Fibroblast of mammary gland (primary cell): ENCODE data around the gene ARL14EP.

Experiments
- DNase-seq: peaks from one replicate; pipeline ENCODE4 v3.0.0-alpha.2; 2010; ENCODE audit warnings: low read depth
- H3K4me3 ChIP-seq: 2 replicates; pipeline ENCODE4 v1.5.1; 2011; ENCODE audit warnings: low read depth, mild to moderate bottlenecking, low read length, moderate library complexity; ENCODE audit not compliant: control insufficient read depth
- CTCF ChIP-seq: conservative IDR thresholded peaks from 2 replicates; pipeline ENCODE4 v1.5.1; 2011; ENCODE audit warnings: low read depth, low read length, inconsistent platforms; ENCODE audit not compliant: control insufficient read depth, insufficient read depth

ARL14EP gene

DNA sequence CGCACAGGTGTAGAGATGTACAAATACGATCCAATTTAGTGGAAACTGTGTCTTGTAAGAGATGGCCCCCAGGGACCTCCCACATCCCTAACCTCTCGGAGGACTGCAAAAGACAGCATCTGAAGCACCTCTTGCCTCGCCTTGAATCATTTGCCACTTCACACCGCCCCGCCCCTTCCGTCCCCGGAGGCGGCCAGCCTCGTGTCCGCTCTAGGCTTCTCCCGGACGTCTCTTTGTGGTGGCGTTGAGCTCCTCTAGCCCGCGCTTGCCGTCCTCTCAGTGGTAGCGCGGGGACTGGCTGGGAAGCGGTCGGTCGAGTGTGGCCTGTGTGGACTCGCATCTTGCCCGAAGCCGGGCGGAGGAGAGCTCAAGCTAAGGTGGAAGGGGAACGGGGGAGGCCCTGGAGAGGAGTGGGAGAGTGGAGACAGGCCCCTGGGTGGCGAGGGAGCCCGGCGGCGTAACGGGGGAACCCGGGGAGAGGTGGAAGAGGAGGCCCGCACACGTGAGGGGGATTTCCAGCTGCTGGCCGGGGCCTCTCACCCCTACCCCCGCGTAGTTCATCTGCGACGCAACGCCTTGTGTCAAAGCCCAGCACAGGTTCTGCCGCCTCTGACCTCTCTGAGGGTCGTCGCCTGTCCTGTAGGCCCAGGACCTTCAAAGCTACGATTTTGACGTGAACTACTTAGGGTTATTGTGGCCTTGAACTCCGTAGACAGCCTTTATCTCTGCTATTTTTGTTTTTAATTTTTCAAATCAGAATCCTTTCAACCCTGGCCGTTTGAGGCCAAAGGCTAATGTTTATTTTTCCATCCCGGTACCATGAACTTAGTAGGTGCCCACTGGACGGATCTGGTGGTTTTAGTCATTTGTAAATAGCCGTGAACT lies at the start of gene ARL14EP:
Gene ARL14EP (plus strand): TSS at position 279 of the 885 bp plus-strand sequence. CDS start 7,845 bp downstream, outside the sequence.
- TF ChIP-seq CTCF: no peak
- DNase-seq: peak; percentile 95
- peak within 1 kb of the TSS; percentile 88 for H3K4me3 ChIP-seq

GRCh38 chr11:30277176-30277575 lies 45.7 kb upstream of the ARL14EP start:
- no peak for DNase-seq
- no peak overlapping the region for H3K4me3 ChIP-seq

GRCh38 chr11:30279796-30280195 lies 43.1 kb upstream of the ARL14EP start:
- H3K4me3 ChIP-seq: no peak overlapping the region
- no peak for DNase-seq
- TF ChIP-seq CTCF: no peak

More at GRCh38 chr11:30277176-30277575, 45.7 kb upstream of the ARL14EP start:
- no peak for TF ChIP-seq CTCF

DNA sequence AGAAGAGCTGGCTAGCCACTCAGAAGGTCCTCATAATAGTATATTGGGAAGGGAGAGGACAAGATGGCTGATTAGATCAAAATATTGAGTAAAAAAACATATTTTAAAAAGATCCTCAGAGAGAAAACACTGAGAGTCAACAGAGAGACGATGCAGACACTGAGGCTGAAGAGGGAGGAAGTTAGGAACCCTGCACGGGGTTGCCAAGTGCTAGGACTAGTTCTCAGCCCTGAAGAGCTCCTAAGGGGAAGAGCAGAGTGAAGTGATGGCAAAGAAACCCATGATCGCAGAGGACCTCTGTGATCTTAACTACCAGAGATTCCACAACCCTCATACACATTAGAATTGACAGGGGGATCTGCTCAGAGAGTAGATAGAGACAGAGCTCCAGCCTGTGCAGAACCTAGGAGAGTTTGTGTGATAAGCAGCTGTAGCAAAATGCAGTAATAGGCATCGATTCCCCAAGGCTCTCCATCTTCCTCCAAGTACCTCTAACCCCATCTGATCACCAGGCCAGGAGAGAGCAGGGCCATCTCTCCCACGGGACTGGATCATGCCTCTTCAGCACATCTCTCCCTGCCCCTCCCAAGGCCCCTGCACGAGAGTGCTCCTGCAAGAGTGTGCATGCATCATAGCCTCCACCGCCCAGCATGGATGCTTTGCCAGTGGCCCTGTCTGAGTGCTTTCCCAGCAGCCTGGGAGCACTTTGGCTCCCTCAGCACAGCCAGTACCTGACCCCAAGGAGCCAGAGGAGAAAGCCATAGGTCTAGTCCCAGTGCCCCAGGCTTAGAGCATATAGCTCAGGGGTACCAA lies 41.2 kb upstream of the ARL14EP start:
- no peak for TF ChIP-seq CTCF
- no peak for DNase-seq
- H3K4me3 ChIP-seq: no peak overlapping the region

- no peak for DNase-seq
- H3K4me3 ChIP-seq: no peak overlapping the region
- no peak for TF ChIP-seq CTCF
Measured at GRCh38 chr11:30282289-30282631, 40.6 kb upstream of the ARL14EP start.

GRCh38 chr11:30284836-30285235 lies 38.1 kb upstream of the ARL14EP start:
- no peak overlapping the region for H3K4me3 ChIP-seq
- no peak for TF ChIP-seq CTCF
- DNase-seq: no peak
